Fibroblast of lung (primary cell): ENCODE data around the gene PRRX2.

ENCODE experiments used
- CTCF ChIP-seq, 2 donors: IDR thresholded peaks in 1 of 2; conservative IDR thresholded peaks in 1 of 2; 1 replicate in 1 of 2; 2 replicates in 1 of 2; pipeline ENCODE4 v1.5.1; 2011 to 2012; ENCODE audit warnings: low read length in 2 of 2, control low read depth in 1 of 2, inconsistent platforms in 1 of 2, low read depth in 1 of 2, mild to moderate bottlenecking in 1 of 2
- EZH2 ChIP-seq: IDR thresholded peaks from 2 replicates; pipeline ENCODE4 v1.5.1; 2012; ENCODE audit warnings: low read length, control low read depth, mild to moderate bottlenecking; ENCODE audit errors: missing control alignments

- TF ChIP-seq CTCF (conservative IDR thresholded peaks at IDR 0.05 in 1 of 2, IDR thresholded peaks at IDR 0.05 in 1 of 2; ENCODE audit: low read depth in 1 of 2, low read length in 2 of 2) (no peak), EZH2 (no peak)
Observed at GRCh38 chr9:129732946-129733631, 67.6 kb downstream of the PRRX2 start.
